GM12878 (cell line): ENCODE results near the gene SCN4A.
"Not testable (repeated sequence)": the region's sequence is repeated elsewhere in the genome, so short reads cannot be mapped to it uniquely, and the experiment has no call there.

Experiments
- CHD2 ChIP-seq: IDR thresholded peaks from 2 replicates; pipeline ENCODE4 v1.6.1; 2011; ENCODE audit warnings: low read depth, low read length, improper control_type of control experiment, borderline replicate concordance
- EZH2 ChIP-seq: IDR thresholded peaks from 2 replicates; pipeline ENCODE4 v1.6.1; 2012; ENCODE audit warnings: low read depth, mild to moderate bottlenecking, control low read depth, inconsistent platforms, low read length, borderline replicate concordance; ENCODE audit not compliant: control insufficient read depth
- POLR2A ChIP-seq: IDR thresholded peaks from 2 replicates; pipeline ENCODE4 v1.6.1; 2011; ENCODE audit warnings: low read depth, mild to moderate bottlenecking, low read length
- SIN3A ChIP-seq: IDR thresholded peaks from 2 replicates; pipeline ENCODE4 v1.6.1; 2012; ENCODE audit warnings: low read depth, low read length, improper control_type of control experiment
- SMC3 ChIP-seq: IDR thresholded peaks from 2 replicates; pipeline ENCODE4 v1.6.1; 2011; ENCODE audit warnings: low read length, improper control_type of control experiment, borderline replicate concordance
- TBL1XR1 ChIP-seq: IDR thresholded peaks from 2 replicates; pipeline ENCODE4 v1.6.1; 2012; ENCODE audit warnings: low read depth, low read length, improper control_type of control experiment
- TF ChIP-seq, protein P1 (sequence below), 3 experiments: IDR thresholded peaks in 2 of 3; conservative IDR thresholded peaks in 1 of 3; 2 replicates each; pipeline ENCODE4 v1.5.1; 2011; ENCODE audit warnings: low read depth in 3 of 3, low read length in 3 of 3, mild to moderate bottlenecking in 3 of 3, control low read depth in 2 of 3, moderate library complexity in 2 of 3, inconsistent platforms in 1 of 3, mixed read lengths in 1 of 3; ENCODE audit not compliant: control insufficient read depth in 2 of 3, insufficient read depth in 1 of 3; ENCODE audit errors: extremely low read depth in 1 of 3
- TF ChIP-seq, protein P2 (sequence below): IDR thresholded peaks from 2 replicates; pipeline ENCODE4 v1.6.1; 2011; ENCODE audit warnings: mild to moderate bottlenecking, low read depth, low read length, moderate library complexity; ENCODE audit not compliant: insufficient replicate concordance

DNA sequence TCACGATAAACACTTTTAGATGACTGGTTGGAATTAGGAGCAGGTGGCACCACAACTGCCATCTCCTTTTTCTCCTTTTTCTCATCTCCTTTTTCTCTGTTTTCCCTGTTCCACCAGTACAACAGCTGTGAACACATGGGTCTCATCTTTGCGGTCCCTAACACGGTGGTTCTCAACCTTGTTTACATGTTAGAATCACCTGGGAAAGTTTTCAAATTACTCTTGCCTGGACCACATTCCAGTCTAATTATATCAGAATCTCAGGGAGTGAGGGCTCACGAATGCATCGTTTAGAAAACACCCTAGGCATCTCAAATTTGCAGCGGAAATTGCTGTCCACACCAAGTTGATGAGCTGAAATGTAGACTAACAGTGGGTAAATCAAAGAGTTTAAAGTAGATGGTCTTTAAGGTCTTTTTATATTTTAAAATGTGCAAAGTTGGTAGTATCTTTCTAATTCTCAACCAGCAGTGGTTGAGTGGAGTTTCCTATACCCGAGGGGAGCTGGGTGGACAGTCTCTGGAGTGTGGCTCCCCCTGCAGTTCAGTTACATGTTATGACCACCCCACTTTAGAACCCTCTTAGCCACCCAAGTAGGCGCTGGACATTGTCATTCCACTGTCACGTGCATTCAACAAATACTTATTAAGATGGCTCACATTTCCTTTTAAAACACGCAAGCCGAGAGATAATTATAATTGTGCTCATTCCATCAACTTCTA lies 80.2 kb downstream of the SCN4A start:
- TF ChIP-seq, protein P1, sequence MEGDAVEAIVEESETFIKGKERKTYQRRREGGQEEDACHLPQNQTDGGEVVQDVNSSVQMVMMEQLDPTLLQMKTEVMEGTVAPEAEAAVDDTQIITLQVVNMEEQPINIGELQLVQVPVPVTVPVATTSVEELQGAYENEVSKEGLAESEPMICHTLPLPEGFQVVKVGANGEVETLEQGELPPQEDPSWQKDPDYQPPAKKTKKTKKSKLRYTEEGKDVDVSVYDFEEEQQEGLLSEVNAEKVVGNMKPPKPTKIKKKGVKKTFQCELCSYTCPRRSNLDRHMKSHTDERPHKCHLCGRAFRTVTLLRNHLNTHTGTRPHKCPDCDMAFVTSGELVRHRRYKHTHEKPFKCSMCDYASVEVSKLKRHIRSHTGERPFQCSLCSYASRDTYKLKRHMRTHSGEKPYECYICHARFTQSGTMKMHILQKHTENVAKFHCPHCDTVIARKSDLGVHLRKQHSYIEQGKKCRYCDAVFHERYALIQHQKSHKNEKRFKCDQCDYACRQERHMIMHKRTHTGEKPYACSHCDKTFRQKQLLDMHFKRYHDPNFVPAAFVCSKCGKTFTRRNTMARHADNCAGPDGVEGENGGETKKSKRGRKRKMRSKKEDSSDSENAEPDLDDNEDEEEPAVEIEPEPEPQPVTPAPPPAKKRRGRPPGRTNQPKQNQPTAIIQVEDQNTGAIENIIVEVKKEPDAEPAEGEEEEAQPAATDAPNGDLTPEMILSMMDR (IDR thresholded peaks at IDR 0.05 in 2 of 3, conservative IDR thresholded peaks at IDR 0.05 in 1 of 3; ENCODE audit: control insufficient read depth in 2 of 3, extremely low read depth in 1 of 3, insufficient read depth in 1 of 3, low read depth in 3 of 3, low read length in 3 of 3): 0 out of 6 replicates have a peak, but pooled peaks of 1 of the 3 experiments have one; percentile 8
- TF ChIP-seq TBL1XR1, POLR2A, SIN3A, SMC3, EZH2, CHD2: not testable (repeated sequence)
- TF ChIP-seq, protein P2, sequence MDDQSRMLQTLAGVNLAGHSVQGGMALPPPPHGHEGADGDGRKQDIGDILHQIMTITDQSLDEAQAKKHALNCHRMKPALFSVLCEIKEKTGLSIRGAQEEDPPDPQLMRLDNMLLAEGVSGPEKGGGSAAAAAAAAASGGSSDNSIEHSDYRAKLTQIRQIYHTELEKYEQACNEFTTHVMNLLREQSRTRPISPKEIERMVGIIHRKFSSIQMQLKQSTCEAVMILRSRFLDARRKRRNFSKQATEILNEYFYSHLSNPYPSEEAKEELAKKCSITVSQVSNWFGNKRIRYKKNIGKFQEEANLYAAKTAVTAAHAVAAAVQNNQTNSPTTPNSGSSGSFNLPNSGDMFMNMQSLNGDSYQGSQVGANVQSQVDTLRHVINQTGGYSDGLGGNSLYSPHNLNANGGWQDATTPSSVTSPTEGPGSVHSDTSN: not testable (repeated sequence)
